Measurements from ENCODE around the gene HDGFL2.

DNA sequence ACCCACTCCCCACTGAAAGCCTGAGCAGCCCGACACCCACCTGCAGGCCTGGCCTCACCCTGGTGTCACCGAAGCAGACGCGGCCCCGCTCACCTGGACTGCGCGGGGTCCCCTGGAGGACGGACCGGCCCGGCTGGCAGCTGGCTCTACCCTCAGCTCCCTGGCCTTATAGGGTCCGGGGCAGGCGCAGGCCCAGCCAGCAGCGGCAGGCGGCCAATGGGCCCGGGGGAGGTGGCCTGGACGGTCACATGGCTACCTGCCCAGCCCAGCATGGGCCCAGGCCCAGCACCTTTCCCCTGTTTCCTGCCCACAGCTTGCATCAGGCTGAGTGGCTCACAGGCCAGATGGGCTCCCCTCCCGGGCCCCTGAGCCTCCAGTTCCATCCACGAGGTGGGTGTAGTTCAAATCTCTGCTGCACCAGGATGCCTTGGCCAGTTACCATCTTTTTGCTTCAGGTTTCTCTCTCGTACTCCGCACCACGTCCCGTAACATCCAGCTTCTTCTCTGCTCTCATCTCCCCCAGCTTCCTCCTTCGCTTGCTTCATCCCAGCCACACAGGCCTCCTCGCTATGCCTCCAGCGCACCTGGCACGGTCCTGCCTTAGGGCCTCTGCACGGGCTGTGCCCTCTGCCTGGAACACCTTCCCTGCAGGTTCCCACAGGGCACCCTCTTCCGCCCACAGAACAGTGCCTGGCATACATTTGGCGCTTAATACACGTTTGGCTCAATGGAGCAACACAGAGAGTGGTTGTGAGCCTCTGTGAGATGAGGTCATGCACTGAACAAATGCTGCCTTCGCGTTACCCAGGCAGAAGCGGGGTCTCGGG lies 46.5 kb downstream of the HDGFL2 start, which contains the start of gene PLIN4:
- TF ChIP-seq, protein P1, sequence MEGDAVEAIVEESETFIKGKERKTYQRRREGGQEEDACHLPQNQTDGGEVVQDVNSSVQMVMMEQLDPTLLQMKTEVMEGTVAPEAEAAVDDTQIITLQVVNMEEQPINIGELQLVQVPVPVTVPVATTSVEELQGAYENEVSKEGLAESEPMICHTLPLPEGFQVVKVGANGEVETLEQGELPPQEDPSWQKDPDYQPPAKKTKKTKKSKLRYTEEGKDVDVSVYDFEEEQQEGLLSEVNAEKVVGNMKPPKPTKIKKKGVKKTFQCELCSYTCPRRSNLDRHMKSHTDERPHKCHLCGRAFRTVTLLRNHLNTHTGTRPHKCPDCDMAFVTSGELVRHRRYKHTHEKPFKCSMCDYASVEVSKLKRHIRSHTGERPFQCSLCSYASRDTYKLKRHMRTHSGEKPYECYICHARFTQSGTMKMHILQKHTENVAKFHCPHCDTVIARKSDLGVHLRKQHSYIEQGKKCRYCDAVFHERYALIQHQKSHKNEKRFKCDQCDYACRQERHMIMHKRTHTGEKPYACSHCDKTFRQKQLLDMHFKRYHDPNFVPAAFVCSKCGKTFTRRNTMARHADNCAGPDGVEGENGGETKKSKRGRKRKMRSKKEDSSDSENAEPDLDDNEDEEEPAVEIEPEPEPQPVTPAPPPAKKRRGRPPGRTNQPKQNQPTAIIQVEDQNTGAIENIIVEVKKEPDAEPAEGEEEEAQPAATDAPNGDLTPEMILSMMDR (IDR thresholded peaks at IDR 0.05 in 2 of 3, conservative IDR thresholded peaks at IDR 0.05 in 1 of 3; ENCODE audit: borderline replicate concordance in 1 of 3, insufficient read depth in 1 of 3, low read depth in 2 of 3, low read length in 2 of 3), result no peak
- TF ChIP-seq CEBPB (IDR thresholded peaks at IDR 0.05; ENCODE audit: low read depth), result no peak
- no peak for TF ChIP-seq POLR2A (IDR thresholded peaks at IDR 0.05; ENCODE audit: borderline replicate concordance, extremely low read depth, insufficient read depth, insufficient read length)
- TF ChIP-seq, protein P2, sequence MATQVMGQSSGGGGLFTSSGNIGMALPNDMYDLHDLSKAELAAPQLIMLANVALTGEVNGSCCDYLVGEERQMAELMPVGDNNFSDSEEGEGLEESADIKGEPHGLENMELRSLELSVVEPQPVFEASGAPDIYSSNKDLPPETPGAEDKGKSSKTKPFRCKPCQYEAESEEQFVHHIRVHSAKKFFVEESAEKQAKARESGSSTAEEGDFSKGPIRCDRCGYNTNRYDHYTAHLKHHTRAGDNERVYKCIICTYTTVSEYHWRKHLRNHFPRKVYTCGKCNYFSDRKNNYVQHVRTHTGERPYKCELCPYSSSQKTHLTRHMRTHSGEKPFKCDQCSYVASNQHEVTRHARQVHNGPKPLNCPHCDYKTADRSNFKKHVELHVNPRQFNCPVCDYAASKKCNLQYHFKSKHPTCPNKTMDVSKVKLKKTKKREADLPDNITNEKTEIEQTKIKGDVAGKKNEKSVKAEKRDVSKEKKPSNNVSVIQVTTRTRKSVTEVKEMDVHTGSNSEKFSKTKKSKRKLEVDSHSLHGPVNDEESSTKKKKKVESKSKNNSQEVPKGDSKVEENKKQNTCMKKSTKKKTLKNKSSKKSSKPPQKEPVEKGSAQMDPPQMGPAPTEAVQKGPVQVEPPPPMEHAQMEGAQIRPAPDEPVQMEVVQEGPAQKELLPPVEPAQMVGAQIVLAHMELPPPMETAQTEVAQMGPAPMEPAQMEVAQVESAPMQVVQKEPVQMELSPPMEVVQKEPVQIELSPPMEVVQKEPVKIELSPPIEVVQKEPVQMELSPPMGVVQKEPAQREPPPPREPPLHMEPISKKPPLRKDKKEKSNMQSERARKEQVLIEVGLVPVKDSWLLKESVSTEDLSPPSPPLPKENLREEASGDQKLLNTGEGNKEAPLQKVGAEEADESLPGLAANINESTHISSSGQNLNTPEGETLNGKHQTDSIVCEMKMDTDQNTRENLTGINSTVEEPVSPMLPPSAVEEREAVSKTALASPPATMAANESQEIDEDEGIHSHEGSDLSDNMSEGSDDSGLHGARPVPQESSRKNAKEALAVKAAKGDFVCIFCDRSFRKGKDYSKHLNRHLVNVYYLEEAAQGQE (IDR thresholded peaks at IDR 0.05; ENCODE audit: low read depth), result no peak
- TF ChIP-seq ELF1 (IDR thresholded peaks at IDR 0.05; ENCODE audit: borderline replicate concordance, low read depth), result no peak
- no peak for TF ChIP-seq FOSL1 (IDR thresholded peaks at IDR 0.05; ENCODE audit: low read depth)
